ENCODE results near the gene SPATA24.

DNA sequence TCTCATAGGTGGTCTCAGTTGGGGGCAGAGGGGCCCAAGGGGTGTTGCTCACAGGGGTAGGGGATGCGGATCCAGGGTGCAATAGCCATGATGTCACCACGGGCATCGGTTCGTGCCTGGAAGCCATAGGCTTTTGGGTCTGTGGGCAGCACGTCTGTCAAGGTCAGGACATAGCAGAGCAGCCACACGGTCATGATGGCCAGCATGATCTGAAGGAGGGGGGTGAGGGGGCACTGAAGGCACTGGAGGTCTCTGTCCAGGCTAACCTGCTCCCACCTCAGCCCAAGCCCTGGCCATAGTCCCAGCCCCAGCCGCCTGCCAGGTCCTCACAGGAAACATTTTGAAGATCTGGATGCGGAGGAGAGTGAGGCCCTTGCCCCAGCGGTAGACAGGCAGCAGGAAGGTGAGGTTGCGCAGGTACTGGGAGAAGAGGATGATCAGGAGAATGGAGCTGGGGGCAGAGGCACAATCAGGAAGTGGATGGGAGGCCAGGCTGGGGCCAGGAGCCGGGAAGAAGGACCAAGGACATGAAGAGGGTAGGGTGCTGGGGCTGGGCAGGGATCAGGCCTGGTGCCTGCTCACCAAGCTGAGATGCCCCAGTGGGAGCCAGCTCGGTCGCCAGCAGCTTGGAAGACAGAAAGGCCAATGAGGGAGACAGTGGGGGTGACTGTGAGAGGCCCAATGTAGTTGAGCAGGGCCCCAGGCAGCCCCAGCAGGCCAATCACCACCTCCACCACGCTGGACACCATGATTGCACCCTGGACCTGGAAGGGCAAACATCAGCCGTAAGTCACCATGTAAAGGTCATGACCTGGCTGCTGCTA, 24.1 kb downstream of the SPATA24 start:
- no peak for TF ChIP-seq PHF8 (IDR thresholded peaks at IDR 0.05; ENCODE audit: borderline replicate concordance, low read depth)
- TF ChIP-seq, protein P1, sequence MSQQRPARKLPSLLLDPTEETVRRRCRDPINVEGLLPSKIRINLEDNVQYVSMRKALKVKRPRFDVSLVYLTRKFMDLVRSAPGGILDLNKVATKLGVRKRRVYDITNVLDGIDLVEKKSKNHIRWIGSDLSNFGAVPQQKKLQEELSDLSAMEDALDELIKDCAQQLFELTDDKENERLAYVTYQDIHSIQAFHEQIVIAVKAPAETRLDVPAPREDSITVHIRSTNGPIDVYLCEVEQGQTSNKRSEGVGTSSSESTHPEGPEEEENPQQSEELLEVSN (IDR thresholded peaks at IDR 0.05; ENCODE audit: borderline replicate concordance, low read depth) = no peak
- TF ChIP-seq POLR2A (IDR thresholded peaks at IDR 0.05; ENCODE audit: low read length) = no peak
- TF ChIP-seq, protein P2, sequence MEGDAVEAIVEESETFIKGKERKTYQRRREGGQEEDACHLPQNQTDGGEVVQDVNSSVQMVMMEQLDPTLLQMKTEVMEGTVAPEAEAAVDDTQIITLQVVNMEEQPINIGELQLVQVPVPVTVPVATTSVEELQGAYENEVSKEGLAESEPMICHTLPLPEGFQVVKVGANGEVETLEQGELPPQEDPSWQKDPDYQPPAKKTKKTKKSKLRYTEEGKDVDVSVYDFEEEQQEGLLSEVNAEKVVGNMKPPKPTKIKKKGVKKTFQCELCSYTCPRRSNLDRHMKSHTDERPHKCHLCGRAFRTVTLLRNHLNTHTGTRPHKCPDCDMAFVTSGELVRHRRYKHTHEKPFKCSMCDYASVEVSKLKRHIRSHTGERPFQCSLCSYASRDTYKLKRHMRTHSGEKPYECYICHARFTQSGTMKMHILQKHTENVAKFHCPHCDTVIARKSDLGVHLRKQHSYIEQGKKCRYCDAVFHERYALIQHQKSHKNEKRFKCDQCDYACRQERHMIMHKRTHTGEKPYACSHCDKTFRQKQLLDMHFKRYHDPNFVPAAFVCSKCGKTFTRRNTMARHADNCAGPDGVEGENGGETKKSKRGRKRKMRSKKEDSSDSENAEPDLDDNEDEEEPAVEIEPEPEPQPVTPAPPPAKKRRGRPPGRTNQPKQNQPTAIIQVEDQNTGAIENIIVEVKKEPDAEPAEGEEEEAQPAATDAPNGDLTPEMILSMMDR (IDR thresholded peaks at IDR 0.05) = no peak
